ENCODE measurements around the gene ARID1A.
"Not testable (repeated sequence)": the region's sequence is repeated elsewhere in the genome, so short reads cannot be mapped to it uniquely, and the experiment has no call there.

ARID1A gene

GRCh38 chr1:26789612-26789865 is 93.7 kb downstream of the ARID1A start:
- DNase-seq, result no peak

GRCh38 chr1:26789931-26790330 is 94.1 kb downstream of the ARID1A start:
- DNase-seq, result no peak

DNA sequence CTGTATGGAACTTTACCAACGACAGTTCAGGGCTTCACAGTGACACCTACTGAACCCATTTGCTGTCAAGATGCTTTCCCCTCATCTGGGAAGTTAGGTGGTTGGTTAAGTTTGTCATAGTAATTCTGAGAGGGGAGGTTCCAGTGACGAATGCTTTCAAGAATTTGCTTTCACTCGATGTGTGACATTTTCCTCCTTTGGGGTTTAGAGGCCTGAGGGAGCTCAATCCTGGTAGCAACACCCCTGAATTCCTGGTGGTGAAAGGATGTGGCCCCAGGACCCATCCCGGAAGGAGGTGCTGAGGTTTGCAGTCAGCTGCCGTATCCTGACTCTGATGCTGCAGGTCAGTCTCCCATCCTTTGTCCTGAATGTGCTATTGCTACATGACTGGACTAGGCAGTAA is 94.7 kb downstream of the ARID1A start:
- DNase-seq, result no peak

DNA sequence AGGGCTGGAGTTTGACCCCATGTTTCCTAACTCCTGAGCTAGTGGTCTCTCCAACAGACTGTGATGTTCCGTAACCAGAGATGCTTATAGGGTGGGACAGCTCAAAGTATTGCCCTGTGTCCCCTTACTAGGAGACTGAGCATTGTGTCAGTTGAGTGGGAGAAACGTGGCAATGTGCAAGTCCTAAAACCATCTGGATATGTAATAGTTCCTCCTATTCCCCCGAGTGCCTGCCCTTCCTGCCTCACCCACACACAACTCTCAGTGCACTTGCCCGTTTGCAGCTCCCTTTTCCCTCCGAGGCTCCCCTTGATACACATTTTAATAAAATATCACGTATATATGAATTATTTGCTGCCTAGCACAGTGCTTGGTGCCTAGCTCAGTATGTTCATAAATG is 95.3 kb downstream of the ARID1A start:
- no peak for DNase-seq

DNA sequence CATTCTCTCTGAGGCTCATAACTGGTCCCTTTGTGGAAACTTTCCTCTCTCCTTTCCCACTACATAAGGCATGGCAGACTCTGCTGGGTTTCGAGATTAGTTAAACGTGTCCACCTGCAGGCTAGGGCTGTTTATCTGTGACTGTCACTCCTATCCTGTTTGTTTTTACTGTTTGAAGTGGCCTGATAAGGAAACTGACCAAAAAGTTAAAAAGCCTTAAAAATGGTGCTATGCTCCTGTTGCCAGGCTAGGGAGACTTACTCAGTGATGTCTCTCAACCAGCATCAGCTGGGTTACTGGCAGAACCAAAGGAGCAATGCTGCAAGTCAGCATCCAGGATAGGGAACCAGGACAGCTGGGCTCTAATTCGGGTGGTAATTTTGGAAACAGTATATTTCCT is 95.8 kb downstream of the ARID1A start:
- DNase-seq, result no peak

- DNase-seq, result no peak
These were observed 97.1 kb downstream of the ARID1A start for GRCh38 chr1:26792924-26793323.

GRCh38 chr1:26794391-26794790 is 98.6 kb downstream of the ARID1A start:
- DNase-seq, result no peak

GRCh38 chr1:26797627-26798026 is 101.8 kb downstream of the ARID1A start:
- DNase-seq, result no peak

DNA sequence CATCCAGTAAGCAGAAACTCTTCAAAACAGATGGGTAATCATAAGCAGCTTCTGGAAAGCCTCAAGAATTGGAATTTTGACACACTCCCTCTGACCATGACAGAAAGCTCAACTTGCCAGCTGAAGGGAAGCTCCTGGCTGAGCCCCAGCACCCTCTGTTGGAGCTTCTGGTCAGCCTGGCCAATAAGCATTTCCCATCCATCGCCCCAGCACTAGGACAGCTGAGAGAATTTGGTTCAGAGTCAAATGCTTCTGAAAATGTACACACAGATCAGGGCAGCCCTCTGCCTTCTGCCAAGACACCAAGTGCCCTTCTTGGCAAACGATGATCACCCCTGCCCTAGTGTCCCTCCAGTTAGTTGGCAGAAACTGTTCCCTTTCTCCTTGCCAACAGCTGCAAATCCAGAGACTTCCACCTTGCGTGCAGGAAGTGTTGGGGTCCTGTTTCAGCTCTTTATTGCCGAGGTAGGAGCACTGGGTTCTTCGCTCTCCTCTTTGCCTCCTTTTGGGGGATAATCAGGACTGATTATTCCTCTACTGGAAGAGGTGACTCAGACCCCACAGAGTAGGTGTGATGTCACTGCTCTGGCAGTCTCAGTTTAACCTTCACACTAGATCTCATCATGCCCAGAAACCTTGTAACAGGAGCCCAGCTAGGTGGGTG is 103.8 kb downstream of the ARID1A start:
- no peak for DNase-seq

DNA sequence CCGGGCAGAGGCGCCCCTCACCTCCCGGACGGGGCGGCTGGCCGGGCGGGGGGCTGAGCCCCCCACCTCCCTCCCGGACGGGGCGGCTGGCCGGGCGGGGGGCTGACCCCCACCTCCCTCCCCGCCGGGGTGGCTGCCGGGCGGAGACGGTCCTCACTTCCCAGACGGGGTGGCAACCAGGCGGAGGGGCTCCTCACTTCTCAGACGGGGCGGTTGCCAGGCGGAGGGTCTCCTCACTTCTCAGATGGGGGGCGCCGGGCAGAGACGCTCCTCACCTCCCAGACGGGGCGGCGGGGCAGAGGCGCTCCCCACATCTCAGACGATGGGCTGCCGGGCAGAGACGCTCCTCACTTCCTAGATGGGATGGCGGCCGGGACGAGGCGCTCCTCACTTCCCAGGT is 108.1 kb downstream of the ARID1A start:
- not testable (repeated sequence) for DNase-seq

- DNase-seq, result peak; percentile 78
These were observed 114.3 kb downstream of the ARID1A start for GRCh38 chr1:26810105-26810504.

GRCh38 chr1:26811057-26811456 is 115.2 kb downstream of the ARID1A start:
- no peak for DNase-seq

- no peak for DNase-seq
These were observed 115.9 kb downstream of the ARID1A start for GRCh38 chr1:26811708-26812107.

DNA sequence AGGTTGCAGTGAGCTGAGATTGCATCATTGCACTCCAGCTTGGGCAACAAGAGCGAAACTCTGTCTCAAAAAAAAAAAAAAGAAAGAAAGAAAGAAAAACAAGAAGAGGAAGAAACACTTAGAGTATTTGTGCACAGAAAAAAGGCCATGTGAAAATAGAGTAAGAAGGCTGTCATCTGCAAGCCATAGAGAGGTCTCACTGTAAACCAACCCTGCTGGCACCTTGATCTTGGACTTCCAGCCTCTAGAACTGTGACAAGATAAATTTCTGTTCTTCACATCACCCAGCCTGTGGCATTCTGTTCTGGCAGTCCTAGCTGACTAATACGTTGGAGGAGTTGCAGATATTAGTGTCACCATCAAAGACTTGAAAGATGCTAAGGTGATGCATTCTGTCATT is 118.6 kb downstream of the ARID1A start:
- DNase-seq, result no peak

GRCh38 chr1:26814893-26815292 is 119.1 kb downstream of the ARID1A start:
- no peak for DNase-seq

GRCh38 chr1:26820784-26821269 is 125.0 kb downstream of the ARID1A start:
- no peak for DNase-seq

DNA sequence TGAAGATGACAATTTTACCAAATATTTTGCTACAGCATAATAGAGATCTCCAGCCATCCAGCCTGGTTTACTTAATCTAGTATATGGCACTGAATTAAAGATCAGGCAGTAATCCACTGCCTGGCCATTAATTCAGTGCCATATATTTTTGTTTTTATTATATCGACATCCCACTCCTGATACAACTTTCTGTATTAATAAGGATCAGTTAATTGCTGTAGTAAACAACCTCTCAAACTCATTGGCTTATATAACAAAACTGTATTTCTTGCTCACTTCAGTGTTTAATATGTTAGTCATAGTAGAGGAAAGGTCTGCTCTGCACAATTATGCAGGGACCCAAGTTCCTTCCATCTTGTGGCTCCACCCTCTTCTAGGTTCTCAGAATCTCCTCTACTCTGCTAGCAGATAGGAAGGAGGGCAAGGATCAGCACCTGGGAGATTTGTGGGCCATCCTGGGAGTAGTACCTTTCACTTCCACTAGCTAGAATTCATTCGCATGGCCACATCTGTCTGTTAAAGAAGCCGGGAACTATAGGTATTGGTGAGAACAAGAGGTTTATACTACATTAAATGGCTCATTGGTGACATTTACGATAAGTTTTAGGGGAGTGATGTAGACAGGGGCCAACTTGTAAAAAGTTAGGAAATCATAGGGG is 127.1 kb downstream of the ARID1A start:
- no peak for DNase-seq

DNA sequence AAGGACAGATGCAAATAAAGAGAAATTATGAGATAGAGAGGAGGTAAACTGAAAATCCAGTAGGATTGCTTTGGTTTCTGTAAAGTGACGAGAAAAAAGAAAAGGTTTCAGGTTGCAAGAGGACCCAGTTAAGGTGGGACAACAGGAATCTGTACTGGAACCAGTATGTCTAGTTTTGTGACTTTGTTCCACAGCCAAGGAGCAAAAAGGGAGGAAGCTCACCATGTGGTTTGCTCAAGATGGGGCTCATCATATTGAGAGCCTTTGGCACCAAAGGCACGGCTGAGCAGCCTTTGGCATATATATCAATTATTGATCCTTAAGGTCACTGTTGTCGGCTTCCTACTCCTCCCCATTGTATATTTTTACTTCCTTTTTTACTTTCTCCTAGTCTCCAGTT is 128.9 kb downstream of the ARID1A start:
- no peak for DNase-seq

DNA sequence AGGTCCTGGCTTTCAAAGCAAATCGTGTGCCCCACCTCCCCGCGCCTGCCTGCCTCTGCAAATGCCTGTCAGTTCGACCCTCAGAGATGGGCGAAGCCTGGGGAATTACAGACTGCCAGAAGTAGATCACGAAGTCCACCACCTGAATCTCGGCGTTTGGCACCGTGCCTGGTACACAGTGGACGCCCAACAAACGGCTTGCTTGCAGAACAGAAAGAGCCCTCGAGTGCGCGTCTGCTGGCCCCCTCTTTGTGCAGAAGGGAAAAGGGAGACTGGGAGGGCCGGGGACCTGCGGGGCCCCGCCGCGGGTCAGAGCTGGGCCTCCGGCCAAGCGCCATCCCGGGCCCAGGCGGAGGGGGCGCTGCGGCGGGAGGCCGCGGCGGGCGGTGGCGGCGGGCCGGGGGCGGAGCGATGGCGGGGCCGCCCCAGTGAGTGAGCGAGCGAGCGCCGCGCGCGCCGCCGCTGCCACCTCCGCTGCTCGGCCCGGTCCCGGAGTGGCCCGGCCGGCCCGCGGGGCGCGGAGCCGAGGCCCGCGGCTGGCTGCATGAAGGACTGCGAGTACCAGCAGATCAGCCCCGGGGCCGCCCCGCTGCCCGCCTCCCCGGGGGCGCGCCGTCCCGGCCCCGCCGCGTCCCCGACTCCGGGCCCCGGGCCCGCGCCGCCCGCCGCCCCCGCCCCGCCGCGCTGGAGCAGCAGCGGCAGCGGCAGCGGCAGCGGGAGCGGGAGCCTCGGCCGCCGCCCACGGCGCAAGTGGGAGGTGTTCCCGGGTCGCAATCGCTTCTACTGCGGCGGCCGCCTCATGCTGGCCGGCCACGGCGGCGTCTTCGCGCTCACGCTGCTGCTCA is 130.7 kb downstream of the ARID1A start, which contains the start of gene ZDHHC18:
TSS of gene ZDHHC18 (plus strand) at position 428 of the 845 bp plus-strand sequence. CDS start at position 545, 117 bp downstream.
- DNase-seq, result peak; percentile 54

GRCh38 chr1:26827106-26827604 is 131.3 kb downstream of the ARID1A start:
- DNase-seq, result no peak

DNA sequence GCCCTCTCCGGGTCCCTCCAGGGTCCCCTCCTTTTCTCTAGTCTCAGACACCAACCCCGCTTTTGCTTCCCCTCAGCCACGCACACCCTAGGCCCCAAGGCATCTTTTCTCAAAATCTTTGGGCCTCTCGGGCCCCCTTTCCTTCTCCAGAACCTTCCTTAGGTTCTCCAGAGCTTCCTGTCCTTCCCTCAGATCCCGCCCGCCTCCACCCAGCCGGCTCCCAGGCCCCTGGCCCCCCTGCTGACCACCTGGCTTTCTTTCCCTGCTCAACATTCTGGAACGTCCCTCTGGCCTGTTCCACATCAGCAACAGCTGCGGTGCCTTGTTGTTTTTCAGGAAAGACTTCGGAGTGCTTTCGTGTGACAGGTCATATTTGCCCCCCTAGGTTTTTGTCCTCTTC is 131.8 kb downstream of the ARID1A start:
- no peak for DNase-seq

DNA sequence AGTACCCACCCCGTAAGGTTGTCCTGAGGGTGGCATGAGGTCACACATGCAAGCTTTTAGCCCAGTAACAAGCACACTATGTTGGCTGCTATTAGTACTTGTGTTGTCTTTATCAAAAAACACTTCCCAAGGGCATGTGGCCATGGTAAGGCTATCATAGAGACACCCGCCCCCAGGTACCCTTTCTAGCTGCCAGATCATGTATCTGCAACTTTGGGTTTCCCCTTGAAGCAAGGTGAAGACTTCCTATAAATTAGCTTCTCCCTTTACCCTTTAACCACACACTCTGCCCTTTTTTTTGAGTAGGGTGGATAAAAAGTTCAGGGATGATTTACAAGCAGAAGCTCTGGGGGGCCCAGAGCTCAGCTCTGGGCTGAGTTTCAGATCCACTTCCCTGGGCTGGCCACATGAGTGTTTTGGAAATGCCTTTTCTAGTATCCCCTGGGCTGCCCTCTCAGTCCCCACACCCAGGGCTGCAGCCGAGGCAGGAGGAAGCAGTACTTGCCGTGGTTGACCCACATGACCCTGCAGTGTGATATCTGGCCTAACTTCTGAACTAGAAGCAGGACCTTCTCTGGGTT is 132.7 kb downstream of the ARID1A start:
- DNase-seq, result no peak

DNA sequence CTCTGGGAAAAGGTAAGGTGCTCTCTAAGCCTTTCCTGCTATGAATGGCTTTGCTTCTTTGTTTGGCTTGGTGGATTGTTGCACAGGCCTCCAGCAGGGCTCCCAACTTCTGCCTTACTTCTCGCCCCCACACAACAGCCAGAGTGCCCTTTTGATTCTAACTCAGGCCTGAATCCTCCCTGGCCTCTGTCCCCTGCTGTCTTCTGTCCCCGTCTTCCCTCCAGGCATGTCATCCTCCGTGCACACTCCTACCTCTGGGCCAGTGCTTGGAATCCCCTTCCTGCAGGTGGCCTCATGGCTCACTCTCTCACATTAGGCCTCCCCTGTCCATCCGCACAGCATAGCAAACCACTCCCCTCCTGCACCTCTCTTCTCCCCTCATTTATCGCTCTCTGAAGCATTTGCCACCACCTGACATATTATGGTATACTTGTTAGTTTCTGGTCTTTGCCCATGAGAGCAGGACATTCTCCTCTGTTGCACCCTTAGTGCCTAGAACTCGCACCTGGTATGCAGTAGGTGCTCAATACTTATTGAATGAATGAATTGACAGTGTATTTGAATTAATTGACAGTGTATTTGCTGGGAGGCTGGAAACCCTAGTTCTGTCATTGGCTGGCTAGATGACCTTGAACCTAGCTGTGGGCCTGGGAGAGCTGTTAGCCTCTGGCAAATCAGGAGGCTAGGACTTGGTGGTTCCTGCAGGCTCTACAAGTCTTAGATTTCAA is 133.5 kb downstream of the ARID1A start:
- DNase-seq, result no peak
